Left colon (tissue), 2 donors: ENCODE results near the gene RGS3. TPM values are rescaled to one million over a fixed set of nuclear protein-coding genes. Genes with fewer than 3 reads are reported as not detected.

Experiments used
- ATAC-seq: fragments of 200-7000 bp; cut with Tn5 transposase; one replicate; pipeline ENCODE4 v1.9.1; 2020; ENCODE audit warnings: mild to moderate bottlenecking, moderate library complexity
- DNase-seq, 2 donors: peaks; one replicate each; pipeline ENCODE4 v3.0.0-alpha.2; 2020
- intact Hi-C, 2 donors: fragments of 100-400 bp; cut with DNase I in 1 of 2; cut with micrococcal nuclease in 1 of 2; formaldehyde crosslinking; loops; one replicate each; pipeline versions ENCODE4 v1.11.2 to v1.14.0; 2022; cut with DNase I, micrococcal nuclease
- total RNA-seq, 2 donors: library from RNA; stranded (reverse); fragmentation: NEBNext Ultra II Directional; extraction: Animal tissue kit (Norgen Biotek cat#: 25700); gene quantifications; one replicate each; pipeline ENCODE4 v1.2.1, GENCODE V29; 2021
- donor health status: DM: no; HTN: no; CAD: no.
- donor health status: DM: yes; HTN: yes; CAD: no.

Gene RGS3
- total RNA-seq, 2 donors from 2014 or later = 59.6 to 74.8 TPM

- intact Hi-C loops = no loop called here
- ATAC-seq = no peak
- DNase-seq = no peak
Observed at GRCh38 chr9:113599646-113600022, 136.1 kb downstream of the RGS3 start.

DNA sequence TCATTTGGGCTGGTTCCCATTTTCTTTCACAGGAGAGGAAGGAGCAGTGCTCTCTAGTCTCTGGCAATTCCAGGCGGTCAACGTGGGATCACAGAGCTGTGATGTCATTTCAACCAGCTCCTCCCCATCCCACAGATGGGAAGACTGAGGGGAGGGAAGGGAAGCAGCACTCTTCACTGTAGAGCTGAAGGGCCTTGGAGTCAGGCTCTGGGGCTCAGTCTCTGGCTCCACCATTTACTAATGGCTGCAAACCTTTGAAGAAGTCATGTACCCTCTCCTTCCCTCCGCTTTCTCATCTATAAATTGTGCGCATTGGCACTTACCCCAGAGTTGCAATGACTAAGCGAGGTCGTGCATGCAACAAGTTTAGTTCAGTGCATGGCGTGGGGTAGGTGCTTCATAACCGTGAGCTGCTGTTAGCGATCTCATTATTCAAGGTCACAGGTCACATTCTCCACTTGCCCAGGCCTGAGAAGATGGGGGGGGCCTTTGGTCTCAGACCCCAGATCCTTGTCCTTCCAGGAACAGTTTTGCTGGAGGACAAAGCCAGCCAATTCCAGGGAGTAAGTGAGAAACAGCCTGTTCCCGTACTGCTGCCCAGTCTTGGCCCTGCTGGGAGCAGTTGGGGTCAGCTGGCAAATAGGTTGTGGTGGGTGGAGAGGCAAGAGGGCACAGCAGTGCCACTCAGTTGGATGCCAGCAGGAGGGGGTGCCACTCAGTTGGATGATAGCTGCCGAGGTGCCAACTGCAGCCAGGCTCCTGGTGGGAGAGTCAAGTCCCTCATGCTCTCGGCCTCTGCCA, 136.7 kb downstream of the RGS3 start:
- intact Hi-C loops = no loop called here
- no peak for ATAC-seq
- no peak for DNase-seq

DNA sequence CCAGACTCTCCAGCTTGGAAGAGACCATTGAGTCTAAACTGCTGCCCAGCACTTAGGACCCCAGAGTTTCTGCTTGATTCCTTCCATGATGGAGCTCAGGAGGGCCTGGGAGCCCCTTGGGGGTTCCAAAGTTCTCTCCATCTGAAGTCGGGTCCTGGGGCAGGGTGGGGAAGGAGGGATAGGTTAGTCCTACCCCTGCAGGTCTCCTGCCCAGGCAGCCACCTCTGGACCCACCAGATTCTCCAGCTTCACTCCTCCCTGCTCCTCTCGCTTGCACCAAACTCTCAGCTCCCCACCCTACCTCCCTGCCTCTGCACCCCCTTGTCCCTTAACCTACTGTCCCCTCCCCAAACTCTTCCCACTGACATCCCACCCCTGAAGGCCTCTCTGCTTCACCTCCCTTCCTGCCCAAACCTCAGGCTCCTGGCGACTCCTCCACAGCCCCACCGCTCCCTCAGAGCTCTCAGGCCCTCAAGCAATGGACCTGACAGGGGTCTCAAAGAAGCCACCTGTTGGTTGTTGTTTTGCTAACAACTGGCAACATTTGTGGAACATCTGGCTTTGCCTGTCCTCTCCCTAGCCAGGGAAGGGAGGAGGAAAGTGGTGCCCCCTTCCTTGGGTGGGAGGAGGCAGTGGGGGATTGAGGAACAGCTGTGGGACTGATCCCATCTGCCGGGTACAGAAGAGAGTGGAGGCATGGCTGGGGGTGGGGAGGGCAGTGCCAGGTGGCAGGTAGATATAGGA, 137.5 kb downstream of the RGS3 start:
- DNase-seq (no peak), ATAC-seq (no peak)
- intact Hi-C loops = no loop called here

DNA sequence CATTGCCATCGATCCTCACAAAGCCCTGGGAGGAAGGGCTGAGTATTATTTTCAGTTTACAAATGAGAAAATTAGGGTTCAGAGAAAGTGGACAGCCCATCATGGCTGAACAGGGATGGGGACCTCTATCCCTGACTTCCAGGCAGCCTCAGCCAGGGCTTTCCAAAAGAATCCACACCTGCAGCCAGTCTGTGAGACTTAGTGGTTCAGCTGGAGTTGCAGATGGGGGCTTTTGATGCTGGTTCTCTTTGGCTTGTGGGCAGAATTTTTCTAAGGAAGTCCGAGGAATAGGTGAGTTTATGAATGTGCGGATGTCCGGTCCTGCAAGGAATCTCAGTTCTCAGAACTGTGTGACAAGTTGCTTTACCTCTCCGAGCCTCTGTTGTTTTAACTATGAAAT, 138.1 kb downstream of the RGS3 start:
- DNase-seq = no peak
- intact Hi-C loops = no loop called here
- no peak for ATAC-seq

- intact Hi-C loops = no loop called here
- DNase-seq = peak in 1 of 2 donors; percentile 57
- ATAC-seq = peak; percentile 49
Observed at GRCh38 chr9:113602126-113603047, 138.9 kb downstream of the RGS3 start.

GRCh38 chr9:113603048-113603375, 139.5 kb downstream of the RGS3 start:
- DNase-seq (no peak), ATAC-seq (no peak)
- intact Hi-C loops = no loop called here

GRCh38 chr9:113603773-113604172, 140.2 kb downstream of the RGS3 start:
- intact Hi-C loops = no loop called here

DNA sequence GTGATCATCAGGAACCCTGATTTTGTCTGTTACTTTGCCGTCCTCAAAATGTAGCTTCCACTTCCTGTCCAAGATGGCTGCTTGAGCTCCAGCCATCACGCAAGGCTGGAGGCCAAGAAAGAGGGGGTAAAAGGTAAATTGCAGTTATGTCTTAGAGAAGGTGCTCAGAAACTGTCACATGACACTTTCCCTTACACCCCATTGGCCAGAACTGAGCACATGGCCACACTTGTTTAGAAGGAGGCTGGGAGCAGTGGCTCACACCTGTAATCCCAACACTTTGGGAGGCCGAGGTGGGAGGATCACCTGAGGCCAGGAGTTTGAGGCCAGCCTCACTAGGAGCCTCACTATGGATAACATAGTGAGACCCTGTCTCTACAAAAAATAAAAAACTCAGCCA, 140.9 kb downstream of the RGS3 start:
- intact Hi-C loops = no loop called here
- ATAC-seq (no peak), DNase-seq (no peak)

More at GRCh38 chr9:113603773-113604172, 140.2 kb downstream of the RGS3 start:
- DNase-seq = no peak
- no peak for ATAC-seq

GRCh38 chr9:113606510-113606909, 143.0 kb downstream of the RGS3 start:
- no peak for ATAC-seq
- no peak for DNase-seq
- intact Hi-C loops = no loop called here

DNA sequence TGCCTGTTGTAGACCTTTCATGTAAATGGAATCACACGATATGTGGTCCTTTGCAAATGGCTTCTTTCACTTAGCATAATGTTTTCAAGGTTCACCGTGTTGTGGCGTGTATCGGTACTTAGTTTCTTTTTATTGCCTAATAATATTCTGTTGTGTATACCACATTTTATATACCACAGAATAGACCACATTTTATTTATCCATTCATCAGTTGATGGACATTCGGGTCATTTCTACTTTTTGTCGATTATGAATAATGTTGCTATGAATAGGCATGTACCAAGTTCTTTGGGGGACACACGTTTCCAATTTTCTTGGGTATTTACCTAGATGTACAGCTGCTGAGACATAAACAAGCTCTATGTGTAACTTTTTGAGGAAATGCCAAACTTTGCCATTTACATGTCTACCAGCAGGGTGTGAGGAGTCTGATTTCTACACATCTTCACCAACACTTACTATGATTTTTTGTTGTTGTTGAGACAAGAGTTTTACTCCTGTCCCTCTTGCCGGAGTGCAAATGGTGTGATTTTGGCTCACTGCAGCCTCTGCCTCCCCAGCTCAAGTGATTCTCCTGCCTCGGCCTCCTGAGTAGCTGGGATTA, 144.7 kb downstream of the RGS3 start:
- ATAC-seq = no peak
- intact Hi-C loops = no loop called here
- DNase-seq = no peak

DNA sequence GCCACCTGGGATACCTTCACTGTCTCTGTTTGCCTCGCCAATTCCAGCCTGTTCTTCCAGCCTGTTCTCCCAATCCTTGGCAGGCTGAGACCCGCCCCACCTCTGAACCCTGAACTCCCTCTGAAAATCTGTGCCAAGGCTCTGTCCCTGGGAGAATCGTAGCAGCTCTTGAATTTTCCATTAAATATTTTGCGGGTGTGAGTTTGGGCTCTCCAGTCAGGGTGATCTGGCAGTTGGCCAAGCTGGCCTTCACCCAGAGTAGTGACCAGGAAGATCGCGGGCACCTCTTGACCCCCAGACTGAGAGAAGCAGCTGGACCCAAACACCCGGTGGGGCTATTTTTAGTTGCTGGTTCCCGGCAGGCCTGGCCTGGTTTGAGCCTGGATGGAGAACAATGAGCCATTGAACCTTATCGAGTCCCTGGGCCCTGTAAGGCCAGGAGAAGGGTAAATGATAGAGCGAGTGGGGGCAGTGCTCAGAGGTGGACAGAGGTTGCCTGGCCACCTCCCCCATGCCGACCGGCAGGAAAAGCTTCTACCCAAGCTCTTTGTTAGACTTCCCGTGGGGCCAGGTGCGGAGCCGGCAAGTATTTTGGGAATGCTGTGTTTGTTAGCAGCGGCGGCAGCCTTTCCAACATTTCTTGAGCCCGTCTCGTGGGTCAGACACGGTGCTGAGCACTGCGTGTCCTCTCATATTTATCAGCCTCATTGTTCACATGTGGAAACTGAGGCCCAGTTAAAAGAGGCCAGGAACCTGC, 146.2 kb downstream of the RGS3 start:
- ATAC-seq (peak; percentile 23), DNase-seq (peak in 1 of 2 donors; percentile 38)
- intact Hi-C loops = no loop called here

- ATAC-seq (no peak), DNase-seq (no peak)
- intact Hi-C loops = no loop called here
Observed at GRCh38 chr9:113611461-113612215, 148.1 kb downstream of the RGS3 start.

- no peak for ATAC-seq
- no peak for DNase-seq
- intact Hi-C loops = no loop called here
Observed at GRCh38 chr9:113612216-113612747, 148.8 kb downstream of the RGS3 start.

- ATAC-seq (no peak), DNase-seq (no peak)
- intact Hi-C loops = no loop called here
Observed at GRCh38 chr9:113612828-113613227, 149.3 kb downstream of the RGS3 start.

DNA sequence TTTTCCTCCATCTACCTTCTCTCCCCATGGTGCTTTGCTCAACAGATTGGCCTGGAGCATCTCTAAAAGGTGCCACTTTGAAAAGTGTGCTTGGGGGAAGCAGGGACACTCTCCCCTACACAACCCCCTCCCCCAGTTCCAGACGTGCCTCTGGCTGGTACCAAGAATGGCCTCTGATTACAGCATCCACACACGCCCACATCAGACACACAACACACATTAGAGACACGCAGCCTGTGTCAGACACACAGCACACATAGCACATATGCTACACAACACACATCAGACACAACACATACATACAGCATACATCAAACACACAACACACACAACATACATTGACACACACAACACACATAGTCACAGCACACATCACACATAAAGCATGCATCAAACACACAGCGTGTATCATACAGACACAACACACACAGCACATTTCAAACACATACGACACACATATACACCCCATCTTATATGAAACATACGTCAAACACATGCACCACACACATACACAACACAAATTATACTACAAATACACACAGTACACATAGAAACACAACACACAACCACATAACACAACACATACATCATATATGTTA, 150.4 kb downstream of the RGS3 start:
- ATAC-seq (no peak), DNase-seq (no peak)
- intact Hi-C loops = no loop called here

DNA sequence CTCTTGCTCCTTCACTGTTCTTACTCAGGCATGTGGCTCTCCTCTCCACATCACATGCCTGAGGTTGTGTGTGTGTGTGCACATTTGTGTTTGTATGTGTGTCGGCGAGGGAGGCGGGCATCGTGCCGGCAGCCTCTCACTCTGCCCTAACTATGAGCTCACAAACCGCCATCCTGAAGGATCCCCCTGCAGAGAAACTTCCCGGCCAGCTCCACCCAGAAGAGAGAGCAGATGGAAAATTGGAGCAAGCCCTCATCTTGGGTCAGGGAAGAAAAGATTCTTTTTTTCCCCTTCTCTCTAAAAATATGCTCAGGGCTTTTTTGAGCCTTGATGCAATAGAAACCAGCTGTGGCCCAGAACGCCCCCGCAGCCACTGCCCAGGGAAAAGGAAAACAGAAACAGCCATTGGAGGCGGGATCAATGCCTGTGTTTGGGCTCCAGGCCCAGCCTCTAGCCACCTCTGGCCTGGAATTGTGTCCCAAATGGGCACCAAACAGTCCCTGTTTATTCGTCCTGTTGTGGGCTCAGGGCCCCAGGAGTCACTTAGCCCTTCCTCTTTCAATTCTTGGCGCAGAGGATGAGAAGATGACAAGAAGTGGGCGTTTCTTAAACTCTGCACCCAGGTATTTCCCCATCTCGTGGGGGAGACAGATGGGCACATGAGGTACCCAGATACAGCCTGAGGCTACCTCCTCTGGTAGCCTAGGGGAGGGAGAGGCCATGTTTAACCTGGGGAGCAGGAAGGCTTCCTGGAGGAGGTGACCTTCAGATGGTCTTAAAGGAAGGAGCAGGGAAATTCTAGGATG, 151.5 kb downstream of the RGS3 start:
- intact Hi-C loops = no loop called here
- ATAC-seq (no peak), DNase-seq (no peak)
